GM10248 (cell line): ENCODE measurements around the gene BMPR1B.

ENCODE experiments used
- CTCF ChIA-PET: fragments of 300-600 bp; sonication (Branson Sonifier 250); formaldehyde crosslinking; extraction: SDS; loops from one replicate; lab custom pipeline; 2021; ENCODE audit warnings: antibody characterized with exemption; lab: Yijun Ruan, JAX
- POLR2A ChIA-PET: fragments of 350-650 bp; sonication (Branson Sonifier 250); formaldehyde crosslinking; extraction: SDS; loops from one replicate; lab custom pipeline; 2020; ENCODE audit warnings: antibody characterized with exemption; lab: Yijun Ruan, JAX
- DNase-seq: peaks from one replicate; pipeline ENCODE4 v3.0.0; 2012; ENCODE audit errors: extremely low spot score
- TF ChIP-seq, protein P1 (sequence below): IDR thresholded peaks from 2 replicates; pipeline ENCODE4 v1.5.1; 2012; ENCODE audit warnings: mild to moderate bottlenecking, low read depth; ENCODE audit errors: extremely low read depth, missing control alignments, control extremely low read depth

BMPR1B gene

DNA sequence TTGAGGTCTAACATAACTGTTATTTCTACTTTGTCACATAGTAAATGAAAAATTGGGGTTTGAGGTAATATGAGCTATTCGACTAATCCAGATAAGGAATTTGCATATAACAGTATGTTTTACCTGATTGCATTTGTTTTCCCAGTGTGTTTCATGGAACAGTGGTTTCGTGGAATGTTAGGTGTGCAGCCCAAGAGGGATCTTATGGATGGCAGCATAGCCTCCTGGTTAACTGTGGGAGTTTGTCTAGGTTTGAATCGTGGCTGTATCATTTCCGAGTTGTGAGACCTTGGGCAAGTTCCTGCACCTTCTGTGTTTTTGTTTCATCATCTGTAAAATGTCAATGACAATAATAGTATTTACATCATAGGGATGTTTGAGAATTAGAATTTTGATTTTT lies 7.9 kb downstream of the BMPR1B start:
- ChIA-PET POLR2A (no interaction called here), CTCF (no interaction called here)

DNA sequence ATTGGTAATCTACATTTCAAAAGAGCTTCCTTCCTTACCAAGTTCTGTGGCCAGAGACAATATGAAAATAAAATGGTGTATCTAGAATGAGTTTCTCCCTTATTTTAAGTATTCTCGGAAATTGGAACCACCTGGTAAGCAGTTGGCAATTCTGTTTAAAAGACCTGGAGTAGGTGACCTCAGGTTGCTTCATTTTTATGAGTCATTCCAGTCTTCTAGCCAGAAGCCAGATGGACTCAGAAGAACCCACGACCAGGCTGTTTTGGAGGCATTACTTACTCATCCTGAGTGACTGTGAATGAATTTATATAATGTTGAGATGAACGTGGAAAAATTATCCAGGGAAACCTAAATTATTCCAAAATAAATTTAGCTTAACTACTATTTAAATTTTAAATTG lies 9.1 kb downstream of the BMPR1B start:
- TF ChIP-seq, protein P1, sequence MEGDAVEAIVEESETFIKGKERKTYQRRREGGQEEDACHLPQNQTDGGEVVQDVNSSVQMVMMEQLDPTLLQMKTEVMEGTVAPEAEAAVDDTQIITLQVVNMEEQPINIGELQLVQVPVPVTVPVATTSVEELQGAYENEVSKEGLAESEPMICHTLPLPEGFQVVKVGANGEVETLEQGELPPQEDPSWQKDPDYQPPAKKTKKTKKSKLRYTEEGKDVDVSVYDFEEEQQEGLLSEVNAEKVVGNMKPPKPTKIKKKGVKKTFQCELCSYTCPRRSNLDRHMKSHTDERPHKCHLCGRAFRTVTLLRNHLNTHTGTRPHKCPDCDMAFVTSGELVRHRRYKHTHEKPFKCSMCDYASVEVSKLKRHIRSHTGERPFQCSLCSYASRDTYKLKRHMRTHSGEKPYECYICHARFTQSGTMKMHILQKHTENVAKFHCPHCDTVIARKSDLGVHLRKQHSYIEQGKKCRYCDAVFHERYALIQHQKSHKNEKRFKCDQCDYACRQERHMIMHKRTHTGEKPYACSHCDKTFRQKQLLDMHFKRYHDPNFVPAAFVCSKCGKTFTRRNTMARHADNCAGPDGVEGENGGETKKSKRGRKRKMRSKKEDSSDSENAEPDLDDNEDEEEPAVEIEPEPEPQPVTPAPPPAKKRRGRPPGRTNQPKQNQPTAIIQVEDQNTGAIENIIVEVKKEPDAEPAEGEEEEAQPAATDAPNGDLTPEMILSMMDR, result no peak
- DNase-seq, result no peak
- CTCF ChIA-PET, result no interaction called here
- POLR2A ChIA-PET, result no interaction called here

More for the DNA sequence above, 7.9 kb downstream of the BMPR1B start:
- no peak for DNase-seq
- TF ChIP-seq, protein P1, result no peak

DNA sequence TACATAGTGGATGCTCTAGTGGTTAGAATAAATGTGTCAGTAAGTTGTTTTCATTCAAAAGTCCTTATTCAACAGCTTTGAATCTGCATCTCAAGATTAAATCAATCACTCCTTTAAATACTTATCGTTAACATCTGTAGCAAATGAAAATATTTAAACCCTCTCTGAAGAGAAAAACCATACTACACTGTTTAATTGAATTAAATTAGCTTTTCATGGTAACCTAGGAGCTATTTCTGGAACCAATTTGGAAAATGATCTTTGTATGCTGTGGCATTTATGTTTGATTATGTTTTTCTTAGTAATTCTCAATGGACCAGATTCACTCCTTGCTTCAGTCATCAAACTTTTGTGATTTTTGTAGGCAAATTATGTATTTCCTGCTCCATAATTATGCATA lies 9.7 kb downstream of the BMPR1B start:
- DNase-seq, result no peak
- TF ChIP-seq, protein P1, result no peak
- CTCF ChIA-PET, result no interaction called here
- POLR2A ChIA-PET, result no interaction called here

DNA sequence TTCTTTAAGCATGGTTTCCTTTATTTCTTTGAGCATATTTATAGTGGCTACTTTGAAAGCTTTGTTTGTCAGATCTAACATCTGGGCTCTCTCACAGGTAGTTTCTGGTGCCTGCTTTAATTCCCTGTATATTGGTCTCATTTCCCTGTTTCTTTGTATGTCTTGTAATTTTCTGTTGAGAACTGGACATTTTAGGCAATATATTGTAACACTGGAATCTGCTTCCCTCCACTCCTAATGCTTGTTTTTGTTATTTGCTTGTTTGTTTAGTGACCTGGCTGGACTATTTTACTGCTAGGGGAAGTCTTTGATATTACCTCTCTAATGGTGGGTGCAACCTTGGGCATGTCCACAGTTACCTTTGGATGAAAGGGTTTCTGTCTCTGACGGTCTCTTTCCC lies 25.0 kb downstream of the BMPR1B start:
- TF ChIP-seq, protein P1, result no peak
- POLR2A ChIA-PET, result no interaction called here
- CTCF ChIA-PET, result no interaction called here
- no peak for DNase-seq

DNA sequence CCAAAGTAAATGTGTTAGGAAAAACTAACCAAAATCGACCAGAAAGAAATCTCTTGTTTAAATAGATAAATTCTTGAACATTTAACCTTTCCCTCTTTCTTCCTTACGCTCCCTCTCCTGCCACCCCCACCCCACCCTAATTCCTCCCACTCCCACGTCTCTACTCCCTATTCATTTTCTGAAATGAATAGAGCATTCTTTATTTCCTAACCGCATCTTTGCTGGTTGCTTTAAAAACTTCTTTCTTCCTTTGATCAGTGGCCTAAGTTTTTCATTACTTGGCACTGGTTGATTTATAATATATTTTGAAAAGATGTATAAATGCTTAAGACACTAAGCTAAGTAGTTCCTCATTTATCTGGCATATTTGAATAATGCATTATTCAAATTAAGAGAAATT lies 33.9 kb downstream of the BMPR1B start:
- TF ChIP-seq, protein P1, result no peak
- POLR2A ChIA-PET, result no interaction called here
- CTCF ChIA-PET, result no interaction called here
- DNase-seq, result no peak

DNA sequence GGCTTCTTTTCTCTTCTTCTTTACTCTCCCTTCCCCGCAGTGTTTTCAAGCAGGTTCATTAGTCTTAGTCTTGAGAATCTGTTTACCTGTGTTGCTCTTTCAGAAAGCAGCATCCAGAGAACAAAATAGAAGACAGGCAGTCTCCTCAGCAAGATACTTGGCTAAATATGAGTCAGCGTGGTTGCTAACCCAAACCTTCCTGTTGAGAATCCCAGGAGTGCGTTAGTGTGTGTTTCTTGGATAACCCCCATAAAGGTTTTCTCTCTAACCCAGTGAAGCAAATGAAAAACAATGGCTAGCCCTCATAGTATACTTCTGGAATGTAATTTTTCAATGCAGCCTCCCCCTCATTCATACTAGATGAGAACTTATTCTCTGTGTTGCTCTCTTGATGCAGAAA lies 41.1 kb downstream of the BMPR1B start:
- TF ChIP-seq, protein P1, result no peak
- no peak for DNase-seq
- POLR2A ChIA-PET, result no interaction called here
- CTCF ChIA-PET, result no interaction called here

DNA sequence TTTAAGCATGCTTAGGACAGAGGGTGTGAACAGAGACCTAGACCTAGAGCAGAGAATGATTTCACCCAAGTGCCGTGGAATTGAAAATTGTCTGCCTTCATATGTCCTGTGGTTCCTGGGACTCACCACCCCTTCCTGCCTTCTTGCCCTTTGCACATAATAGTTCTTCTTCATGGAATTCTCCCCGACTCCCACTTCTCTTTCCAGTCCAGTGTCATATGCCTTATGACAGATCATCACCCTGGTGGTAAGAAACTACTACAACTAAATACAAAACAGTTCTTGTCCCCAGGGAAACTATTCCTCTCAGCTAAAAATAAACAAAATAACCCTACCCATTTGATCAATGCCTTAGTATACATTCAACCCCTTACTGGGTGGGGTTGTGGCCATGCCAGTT lies 43.3 kb downstream of the BMPR1B start:
- DNase-seq, result no peak
- ChIA-PET POLR2A (no interaction called here), CTCF (interaction anchor here (1.0 kb wide), 1 partner anchor 42 kb away, joined by 3 read pairs; no protein-coding TSS in a partner anchor)
- TF ChIP-seq, protein P1, result no peak
